Subcutaneous adipose tissue (tissue), 4 donors: Measurements from ENCODE around the gene RCAN1. TPM values are rescaled to one million over a fixed set of nuclear protein-coding genes. Genes with fewer than 3 reads are reported as not detected.

ENCODE experiments used
- CTCF ChIP-seq: fragments of 450-650 bp; IDR thresholded peaks from one replicate; pipeline ENCODE4 v1.5.1; 2016; ENCODE audit warnings: low read depth, mild to moderate bottlenecking, control low read depth, antibody characterized with exemption, moderate library complexity
- total RNA-seq, 4 donors: library from RNA; depleted of rRNA; stranded (reverse); fragments of >200 nt; gene quantifications; one replicate each; pipeline ENCODE4 v1.1.0, GENCODE V29; 2016

RCAN1 gene
- total RNA-seq, 4 donors from 2014 or later: 28.8 to 68.3 (median 47.0) TPM

GRCh38 chr21:34603002-34603709, 11.8 kb downstream of the RCAN1 start:
- no peak for TF ChIP-seq CTCF

DNA sequence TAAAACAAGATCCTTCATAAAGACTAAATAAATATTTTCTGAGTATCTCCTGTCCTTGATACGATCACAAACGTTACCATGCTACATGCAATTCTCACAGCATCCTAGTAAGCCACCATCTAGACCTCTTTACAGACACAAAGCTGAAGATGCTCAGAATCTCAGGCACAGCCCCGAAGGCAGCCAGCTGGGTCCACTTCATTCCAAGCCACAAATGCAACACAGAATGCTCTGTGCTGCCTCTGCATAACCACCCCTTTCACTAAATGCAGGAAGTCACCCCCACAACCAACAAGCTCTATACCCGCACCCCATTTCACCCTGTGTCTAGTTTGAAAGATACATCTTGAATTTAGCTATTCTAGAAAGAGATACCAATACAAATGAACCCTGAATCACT, 12.9 kb downstream of the RCAN1 start:
- no peak for TF ChIP-seq CTCF

DNA sequence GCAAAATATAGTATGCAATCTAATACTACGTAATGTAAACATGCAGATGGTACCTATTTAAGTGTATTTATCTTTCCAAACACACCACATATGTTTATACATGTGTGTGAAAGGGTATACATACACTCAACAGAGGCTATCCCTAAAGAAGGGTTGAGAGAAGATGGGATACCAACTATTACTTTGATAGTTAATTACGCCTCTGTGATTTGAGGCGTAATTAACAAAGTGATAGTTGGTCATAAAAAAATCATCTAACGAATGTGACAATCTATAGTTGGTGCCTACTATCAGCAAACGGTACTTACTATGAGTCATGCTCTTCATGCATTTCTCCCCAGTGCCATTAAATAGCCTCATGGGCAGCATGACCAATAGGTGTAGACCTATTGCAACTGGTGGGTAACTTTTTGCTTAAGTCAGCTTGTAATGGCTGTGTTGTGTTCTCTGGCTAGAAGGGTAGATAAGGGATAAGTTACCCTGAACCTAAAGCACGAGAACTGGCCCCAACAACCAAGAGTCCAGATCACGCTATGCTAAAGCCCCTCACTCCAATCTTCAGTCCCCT, 15.3 kb downstream of the RCAN1 start:
- TF ChIP-seq CTCF: no peak

DNA sequence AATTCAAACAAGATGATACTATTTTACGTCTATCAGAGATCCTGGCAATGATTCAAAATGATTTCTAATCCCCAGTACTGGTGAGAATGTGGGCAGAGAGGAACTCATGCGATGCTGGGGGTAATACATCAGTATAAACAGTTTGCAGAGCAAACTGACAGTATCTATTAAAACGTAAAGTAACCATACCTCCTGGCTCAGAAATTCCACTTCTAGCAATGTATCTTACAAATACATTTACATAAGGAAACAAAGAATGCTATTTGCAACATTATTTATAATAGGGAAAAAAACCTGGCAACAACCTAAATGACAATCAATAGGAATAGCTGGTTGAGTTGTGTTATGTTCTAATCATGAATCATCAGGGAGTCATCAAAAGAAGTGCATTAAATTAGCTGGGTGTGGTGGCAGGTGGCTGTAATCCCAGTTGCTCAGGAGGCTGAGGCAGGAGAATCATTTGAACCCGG, 15.9 kb downstream of the RCAN1 start:
- TF ChIP-seq CTCF: no peak

DNA sequence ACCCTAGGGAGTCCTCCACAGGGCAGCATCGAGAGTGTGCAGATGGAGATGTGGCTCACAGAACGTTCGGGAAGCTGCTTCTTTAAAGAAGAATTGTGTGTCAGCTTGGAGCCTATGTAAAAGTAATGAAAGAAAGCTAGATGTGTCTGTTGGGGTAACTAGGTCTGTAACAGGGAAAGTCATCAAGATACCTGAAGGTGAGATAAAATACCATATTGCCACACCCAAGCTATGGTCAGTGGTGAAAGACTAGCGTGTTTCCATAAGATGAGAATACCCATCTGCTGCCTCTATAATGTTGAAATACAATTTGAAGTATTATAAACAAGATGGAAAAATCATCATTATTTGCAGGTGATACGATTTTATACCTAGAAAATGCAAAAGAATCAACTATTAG, 17.5 kb downstream of the RCAN1 start:
- TF ChIP-seq CTCF: no peak

- TF ChIP-seq CTCF: no peak
Observed at GRCh38 chr21:34596561-34597271, 18.2 kb downstream of the RCAN1 start.

GRCh38 chr21:34595457-34595856, 19.5 kb downstream of the RCAN1 start:
- no peak for TF ChIP-seq CTCF
